Measurements from ENCODE around the gene ATRX. TPM values are rescaled to one million over a fixed set of nuclear protein-coding genes. Genes with fewer than 3 reads are reported as not detected.

The ATRX gene
- total and polyA plus RNA-seq, 2 of the 8 experiments (the other 6 are each of a cell fraction or from before 2014, with no cell fraction given), result 28.4 to 97.8 TPM

- Histone ChIP-seq H3K23me2 (ENCODE audit: low read depth, low read length) (no peaks in the 10 kb centered on the region), H3K9me3 (ENCODE audit: insufficient read depth in 2 of 2, low read depth in 1 of 2, low read length in 1 of 2) (no peaks in the 10 kb centered on the region), H3K27me3 (replicated peaks in 1 of 4; ENCODE audit: control insufficient read depth in 3 of 4, extremely low read depth in 1 of 4, insufficient read depth in 3 of 4, low read length in 3 of 4) (no peaks in the 10 kb centered on the region), H3K4me1 (replicated peaks in 1 of 4; ENCODE audit: control insufficient read depth in 3 of 4, insufficient read depth in 4 of 4, low read length in 3 of 4) (no peaks in the 10 kb centered on the region), H3K27ac (ENCODE audit: low read depth, low read length) (no peak overlapping the region), H3K36me3 (ENCODE audit: control insufficient read depth in 2 of 4, insufficient read depth in 4 of 4, low read length in 3 of 4) (peaks cover 0 to 7% (median 1%) of the 10 kb centered on the region in 4 experiments; a peak in 2 of 8 replicates), H3K23ac (ENCODE audit: insufficient read length) (no peak overlapping the region), H3K14ac (ENCODE audit: insufficient read length) (no peak overlapping the region), H4K5ac (ENCODE audit: insufficient read length, low read depth, low read length) (no peak overlapping the region), H2BK15ac (ENCODE audit: low read length) (no peak overlapping the region), H3K4me2 (ENCODE audit: insufficient read depth in 1 of 2, low read depth in 2 of 2, low read length in 2 of 2) (no peak overlapping the region), H4K20me1 (replicated peaks in 1 of 2; ENCODE audit: control insufficient read depth in 1 of 2, insufficient read depth in 2 of 2, low read length in 2 of 2) (no peaks in the 10 kb centered on the region), H2BK5ac (ENCODE audit: low read depth, low read length) (no peak overlapping the region), H3K4ac (replicated peaks; ENCODE audit: insufficient read length, low read depth, low read length) (no peak overlapping the region), H2AK5ac (ENCODE audit: low read depth, low read length) (no peak overlapping the region), H3K4me3 (ENCODE audit: extremely low read depth in 1 of 4, insufficient read depth in 2 of 4, low read depth in 3 of 4, low read length in 4 of 4) (no peak overlapping the region), H3K18ac (ENCODE audit: extremely low read depth, low read length) (no peak overlapping the region), H4K91ac (replicated peaks; ENCODE audit: insufficient read length, low read length) (no peak overlapping the region), H2BK120ac (replicated peaks; ENCODE audit: low read depth, low read length) (no peak overlapping the region), H4K8ac (ENCODE audit: extremely low read depth, insufficient read depth, low read length) (no peak overlapping the region), H3K56ac (replicated peaks; ENCODE audit: insufficient read length, low read depth, low read length) (no peak overlapping the region), H3K79me2 (ENCODE audit: control insufficient read depth in 1 of 2, insufficient read depth in 2 of 2, low read length in 2 of 2) (peaks cover 0 to 4% of the 10 kb centered on the region in 2 experiments; a peak in 1 of 4 replicates), H2BK12ac (ENCODE audit: low read depth, low read length) (no peak overlapping the region), H3K9ac (replicated peaks in 1 of 4; ENCODE audit: extremely low read depth in 1 of 4, low read depth in 3 of 4, low read length in 3 of 4) (no peak overlapping the region), H2AFZ (ENCODE audit: low read length) (no peak overlapping the region), H3K79me1 (ENCODE audit: low read depth, low read length) (no peaks in the 10 kb centered on the region), H2BK20ac (ENCODE audit: low read length) (no peak overlapping the region)
- CTCF ChIA-PET (ENCODE audit: partially characterized antibody), result interaction anchor here (0.7 kb wide), 1 partner anchor 9 kb away, joined by 3 read pairs; no protein-coding TSS in a partner anchor
- TF ChIP-seq BACH1 (IDR thresholded peaks at IDR 0.05; ENCODE audit: low read length) (no peak), SIRT6 (IDR thresholded peaks at IDR 0.05; ENCODE audit: low read length) (no peak), GTF2F1 (IDR thresholded peaks at IDR 0.05; ENCODE audit: borderline replicate concordance, low read depth, low read length) (no peak), EZH2 (IDR thresholded peaks at IDR 0.05; ENCODE audit: low read depth, low read length, severe bottlenecking) (no peak), SP1 (IDR thresholded peaks at IDR 0.05; ENCODE audit: low read depth, low read length) (no peak), BRCA1 (IDR thresholded peaks at IDR 0.05; ENCODE audit: low read depth, low read length) (no peak)
- 100% methylated on average over 1 of the region's 1 CpG; no CpG with 5 or more reads in 1 of the 2 experiments for WGBS, 2 experiments (ENCODE audit: extremely low coverage in 1 of 2, insufficient coverage in 1 of 2, insufficient read length in 1 of 2, insufficient replicate concordance in 2 of 2, low coverage in 1 of 2, low lambda C conversion rate in 2 of 2, missing lambda C conversion rate in 1 of 2)
- FAIRE-seq (no peak), DNase-seq (ENCODE audit: low read depth in 1 of 2, low spot score in 2 of 2) (no peak)
- POLR2A ChIA-PET (ENCODE audit: partially characterized antibody), result no interaction called here
These were observed 146.2 kb downstream of the ATRX start for GRCh38 chrX:77639820-77640219.

All from H1 (cell line).